Breast epithelium (tissue), 4 donors: ENCODE data around the gene LDLRAD4. TPM values are rescaled to one million over a fixed set of nuclear protein-coding genes. Genes with fewer than 3 reads are reported as not detected.

Source experiments
- DNase-seq, 2 donors: peaks; one replicate each; pipeline ENCODE4 v3.0.0-alpha.2; 2019; ENCODE audit warnings: low spot score in 2 of 2
- H3K27ac ChIP-seq, 2 donors: fragments of 200-600 bp; sonication (generic) in 1 of 2; one replicate each; pipeline ENCODE4 v1.5.1; 2016 to 2019; ENCODE audit warnings: mild to moderate bottlenecking in 1 of 2
- H3K27me3 ChIP-seq, 2 donors: fragments of 200-600 bp; sonication (generic) in 1 of 2; one replicate each; pipeline versions ENCODE4 v1.5.1 to v1.6.0; 2017 to 2019; ENCODE audit warnings: control low read depth in 1 of 2, mild to moderate bottlenecking in 1 of 2
- H3K36me3 ChIP-seq: fragments of 200-600 bp; one replicate; pipeline ENCODE4 v1.5.1; 2019
- H3K4me1 ChIP-seq, 2 donors: fragments of 200-600 bp; sonication (generic); one replicate each; pipeline ENCODE4 v1.5.1; 2016 to 2019; ENCODE audit warnings: control low read depth in 1 of 2
- H3K4me3 ChIP-seq, 3 donors: fragments of 200-600 bp; sonication (generic); 1 replicate in 2 of 3; 2 replicates in 1 of 3; pipeline ENCODE4 v1.5.1; 2016 to 2019; ENCODE audit warnings: mild to moderate bottlenecking in 3 of 3, moderate library complexity in 2 of 3
- H3K9me3 ChIP-seq, 2 donors: fragments of 200-600 bp; sonication (generic) in 1 of 2; one replicate each; pipeline ENCODE4 v1.5.1; 2016 to 2019; ENCODE audit warnings: control low read depth in 1 of 2
- POLR2A ChIP-seq: fragments of 450-650 bp; IDR thresholded peaks from one replicate; pipeline ENCODE4 v1.6.1; 2016; ENCODE audit warnings: antibody characterized with exemption, mild to moderate bottlenecking, moderate library complexity
- POLR2AphosphoS5 ChIP-seq, 3 donors: sonication (generic); formaldehyde crosslinking; IDR thresholded peaks; one replicate each; pipeline ENCODE4 v1.6.1; 2017; ENCODE audit warnings: antibody characterized with exemption in 3 of 3
- intact Hi-C: fragments of 100-400 bp; cut with DNase I; formaldehyde crosslinking; loops from one replicate; pipeline ENCODE4 v1.15.1; 2023; ENCODE audit warnings: low total_unique reads
- total RNA-seq, 3 donors: library from RNA; depleted of rRNA; stranded (reverse); fragments of >200 nt; gene quantifications; one replicate each; pipeline ENCODE4 v1.1.0, GENCODE V29; 2016
- TF ChIP-seq, protein P1 (sequence below), 3 donors: fragments of 450-650 bp; IDR thresholded peaks; one replicate each; pipeline ENCODE4 v1.5.1; 2016 to 2017; ENCODE audit warnings: antibody characterized with exemption in 3 of 3, mild to moderate bottlenecking in 3 of 3, moderate library complexity in 3 of 3

LDLRAD4 gene
- total RNA-seq, 3 donors from 2014 or later, result 28.5 to 94.3 (median 42.9) TPM

DNA sequence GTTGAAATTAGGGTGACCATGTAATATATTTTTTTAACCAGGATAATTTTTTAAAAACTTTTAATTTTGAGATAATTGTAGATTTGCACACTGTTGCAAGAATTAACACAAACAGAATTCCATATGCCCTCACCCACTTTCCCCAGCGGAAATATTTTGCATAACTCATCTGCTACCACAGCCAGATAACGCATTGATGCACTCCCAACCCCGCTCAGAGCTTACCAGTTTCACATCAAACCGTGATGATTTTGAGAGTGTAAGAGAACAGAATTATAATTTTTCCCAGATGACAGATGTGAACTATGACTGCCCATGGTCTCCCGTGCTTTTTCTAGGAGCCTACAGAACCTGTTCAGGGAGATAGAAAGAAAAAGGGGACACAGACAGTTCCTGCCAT, 35.2 kb upstream of the LDLRAD4 start:
- H3K9me3 ChIP-seq, result no peaks in the 10 kb centered on the region
- no peak overlapping the region for H3K4me3 ChIP-seq
- intact Hi-C loops, result no loop called here
- H3K4me1 ChIP-seq, result no peaks in the 10 kb centered on the region
- no peak for DNase-seq
- H3K27ac ChIP-seq, result no peak overlapping the region
- H3K36me3 ChIP-seq, result no peaks in the 10 kb centered on the region
- no peaks in the 10 kb centered on the region for H3K27me3 ChIP-seq
- TF ChIP-seq POLR2A, result no peak
- TF ChIP-seq, protein P1, sequence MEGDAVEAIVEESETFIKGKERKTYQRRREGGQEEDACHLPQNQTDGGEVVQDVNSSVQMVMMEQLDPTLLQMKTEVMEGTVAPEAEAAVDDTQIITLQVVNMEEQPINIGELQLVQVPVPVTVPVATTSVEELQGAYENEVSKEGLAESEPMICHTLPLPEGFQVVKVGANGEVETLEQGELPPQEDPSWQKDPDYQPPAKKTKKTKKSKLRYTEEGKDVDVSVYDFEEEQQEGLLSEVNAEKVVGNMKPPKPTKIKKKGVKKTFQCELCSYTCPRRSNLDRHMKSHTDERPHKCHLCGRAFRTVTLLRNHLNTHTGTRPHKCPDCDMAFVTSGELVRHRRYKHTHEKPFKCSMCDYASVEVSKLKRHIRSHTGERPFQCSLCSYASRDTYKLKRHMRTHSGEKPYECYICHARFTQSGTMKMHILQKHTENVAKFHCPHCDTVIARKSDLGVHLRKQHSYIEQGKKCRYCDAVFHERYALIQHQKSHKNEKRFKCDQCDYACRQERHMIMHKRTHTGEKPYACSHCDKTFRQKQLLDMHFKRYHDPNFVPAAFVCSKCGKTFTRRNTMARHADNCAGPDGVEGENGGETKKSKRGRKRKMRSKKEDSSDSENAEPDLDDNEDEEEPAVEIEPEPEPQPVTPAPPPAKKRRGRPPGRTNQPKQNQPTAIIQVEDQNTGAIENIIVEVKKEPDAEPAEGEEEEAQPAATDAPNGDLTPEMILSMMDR (IDR thresholded peaks at IDR 0.05), result no peak
- TF ChIP-seq POLR2AphosphoS5 (IDR thresholded peaks at IDR 0.05), result no peak

DNA sequence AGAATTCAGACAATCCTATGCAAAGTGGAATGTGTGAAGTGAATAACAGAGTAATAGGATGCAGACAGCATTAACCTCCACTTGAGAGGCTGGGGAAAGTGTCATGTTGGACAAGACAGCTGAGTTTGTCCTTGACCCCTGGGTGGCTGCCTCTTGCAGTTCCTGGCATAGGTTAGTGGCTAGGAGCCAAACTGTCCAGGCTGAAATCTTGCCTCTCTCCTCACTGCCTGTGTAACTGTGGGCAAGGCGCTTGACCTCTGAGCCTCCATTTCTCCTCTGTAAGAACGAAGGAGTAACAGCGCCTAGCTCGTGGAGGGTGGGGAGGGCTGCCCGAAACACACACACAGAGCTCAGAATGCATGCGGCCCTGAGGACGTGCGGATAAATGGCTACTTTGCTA, 34.8 kb upstream of the LDLRAD4 start:
- intact Hi-C loops, result no loop called here
- Histone ChIP-seq H3K36me3 (no peaks in the 10 kb centered on the region), H3K9me3 (no peaks in the 10 kb centered on the region), H3K4me3 (no peak overlapping the region), H3K27me3 (no peaks in the 10 kb centered on the region), H3K4me1 (no peaks in the 10 kb centered on the region), H3K27ac (no peak overlapping the region)
- no peak for TF ChIP-seq POLR2AphosphoS5 (IDR thresholded peaks at IDR 0.05)
- TF ChIP-seq, protein P1 (IDR thresholded peaks at IDR 0.05), result no peak
- TF ChIP-seq POLR2A, result no peak
- no peak for DNase-seq

DNA sequence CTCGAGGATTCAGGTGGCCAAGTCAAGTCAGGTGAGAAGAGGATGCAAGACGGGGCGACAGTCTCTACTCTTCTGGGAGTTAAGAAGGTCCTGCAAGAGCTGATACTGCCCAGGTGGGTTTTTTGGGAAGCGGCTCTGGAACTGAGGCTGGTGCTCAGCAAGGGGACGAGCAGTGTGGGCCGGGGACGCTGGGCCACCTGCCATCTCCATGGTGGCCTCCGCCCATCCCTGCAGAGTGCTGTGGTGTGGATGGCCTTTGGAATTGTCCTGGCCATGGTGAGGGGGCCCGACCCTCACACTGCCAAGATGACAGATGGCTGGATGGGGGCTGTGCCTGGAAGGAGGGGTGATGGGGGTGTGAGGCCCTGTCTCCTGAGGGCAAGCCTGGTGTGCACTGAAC, 34.2 kb upstream of the LDLRAD4 start:
- Histone ChIP-seq H3K4me1 (no peaks in the 10 kb centered on the region), H3K36me3 (no peaks in the 10 kb centered on the region), H3K27me3 (no peaks in the 10 kb centered on the region), H3K4me3 (no peak overlapping the region), H3K27ac (no peak overlapping the region), H3K9me3 (no peaks in the 10 kb centered on the region)
- DNase-seq, result no peak
- intact Hi-C loops, result no loop called here
- no peak for TF ChIP-seq POLR2AphosphoS5 (IDR thresholded peaks at IDR 0.05)
- TF ChIP-seq, protein P1 (IDR thresholded peaks at IDR 0.05), result no peak
- no peak for TF ChIP-seq POLR2A

DNA sequence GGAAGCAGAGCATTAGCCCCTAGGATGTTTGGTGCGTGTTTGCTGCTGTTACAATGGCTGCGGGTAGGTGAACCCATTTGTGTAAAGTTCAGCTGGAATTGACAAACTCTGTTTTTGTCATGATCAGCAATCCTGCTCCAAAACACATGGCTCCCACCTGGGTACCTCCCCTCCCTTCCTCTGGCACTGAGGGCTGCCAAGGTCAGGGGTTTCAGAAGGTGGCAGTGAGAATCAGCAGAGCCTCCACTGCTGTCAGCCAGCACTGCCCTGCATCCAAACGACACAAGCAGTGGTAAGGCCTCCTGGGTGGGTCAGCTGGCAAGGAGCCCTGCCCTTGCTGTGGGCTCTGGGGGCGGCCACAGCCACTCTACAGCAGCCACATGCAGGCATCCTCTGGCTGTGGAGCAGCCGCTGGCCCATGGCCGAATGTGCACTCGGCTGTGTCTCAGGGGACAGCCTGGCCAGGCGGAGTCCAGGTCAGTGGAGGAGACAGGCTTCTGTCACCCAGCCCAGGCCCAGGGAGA, 32.8 kb upstream of the LDLRAD4 start:
- no peak overlapping the region for H3K27ac ChIP-seq
- no peak overlapping the region for H3K4me3 ChIP-seq
- H3K9me3 ChIP-seq, result no peaks in the 10 kb centered on the region
- H3K27me3 ChIP-seq, result no peaks in the 10 kb centered on the region
- TF ChIP-seq, protein P1 (IDR thresholded peaks at IDR 0.05), result no peak
- TF ChIP-seq POLR2A (no peak), POLR2AphosphoS5 (IDR thresholded peaks at IDR 0.05) (no peak)
- H3K4me1 ChIP-seq, result no peaks in the 10 kb centered on the region
- intact Hi-C loops, result no loop called here
- H3K36me3 ChIP-seq, result no peaks in the 10 kb centered on the region
- no peak for DNase-seq

DNA sequence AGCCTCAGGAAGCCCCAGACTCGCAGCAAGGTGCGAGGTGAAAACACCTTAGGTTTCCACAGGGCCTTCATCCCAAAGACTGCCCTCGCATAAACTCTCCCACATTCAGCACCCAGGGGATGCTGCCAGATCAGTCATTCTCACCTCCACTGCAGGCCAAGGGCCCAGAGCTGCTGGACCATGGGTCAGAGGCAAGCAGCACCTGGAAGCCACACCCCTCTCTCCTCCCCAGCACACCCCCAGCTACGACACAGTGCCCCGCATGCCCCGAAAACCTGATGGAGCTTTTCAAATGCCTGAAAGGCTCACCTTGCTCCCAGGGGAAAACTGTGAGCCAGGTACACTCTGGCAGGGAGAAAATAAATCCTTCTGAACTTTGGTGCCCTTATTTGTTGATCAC, 31.9 kb upstream of the LDLRAD4 start:
- no peak for DNase-seq
- Histone ChIP-seq H3K9me3 (no peaks in the 10 kb centered on the region), H3K36me3 (no peaks in the 10 kb centered on the region)

DNA sequence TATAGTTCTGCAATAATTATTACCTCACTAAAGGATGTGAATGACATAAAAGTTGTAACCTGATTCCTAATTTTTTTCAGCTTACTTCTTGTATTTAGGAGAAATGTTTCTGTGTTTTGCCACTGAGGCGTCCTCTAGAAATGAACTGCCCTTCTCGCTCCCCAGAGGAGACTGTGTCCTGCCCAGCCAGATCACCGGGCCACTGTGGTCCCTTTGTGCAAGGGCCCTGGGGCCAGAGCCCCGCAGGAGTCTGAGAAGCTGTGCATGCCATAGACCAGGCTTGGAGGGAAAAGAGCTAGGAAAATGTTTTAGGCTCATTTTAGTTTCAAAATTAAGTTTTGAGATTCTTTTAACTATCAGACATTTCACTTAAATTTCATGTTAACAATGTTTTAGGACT, 31.1 kb upstream of the LDLRAD4 start:
- TF ChIP-seq, protein P1 (IDR thresholded peaks at IDR 0.05), result no peak
- no peak for TF ChIP-seq POLR2AphosphoS5 (IDR thresholded peaks at IDR 0.05)
- no peak for TF ChIP-seq POLR2A
- Histone ChIP-seq H3K4me1 (no peaks in the 10 kb centered on the region), H3K27me3 (no peaks in the 10 kb centered on the region), H3K4me3 (no peak overlapping the region), H3K27ac (no peak overlapping the region), H3K9me3 (no peaks in the 10 kb centered on the region), H3K36me3 (no peaks in the 10 kb centered on the region)
- DNase-seq, result no peak
- intact Hi-C loops, result no loop called here

More for the DNA sequence above, 31.9 kb upstream of the LDLRAD4 start:
- TF ChIP-seq POLR2A, result no peak
- no peak overlapping the region for H3K4me3 ChIP-seq
- H3K27me3 ChIP-seq, result no peaks in the 10 kb centered on the region
- no peak overlapping the region for H3K27ac ChIP-seq
- intact Hi-C loops, result no loop called here
- no peaks in the 10 kb centered on the region for H3K4me1 ChIP-seq
